ENCODE data around the gene CA5A. TPM values are rescaled to one million over a fixed set of nuclear protein-coding genes. Genes with fewer than 3 reads are reported as not detected.

The CA5A gene
- total and polyA plus RNA-seq, 9 of the 15 experiments (the other 6 are each of a cell fraction or from before 2014, with no cell fraction given), result not detected

DNA sequence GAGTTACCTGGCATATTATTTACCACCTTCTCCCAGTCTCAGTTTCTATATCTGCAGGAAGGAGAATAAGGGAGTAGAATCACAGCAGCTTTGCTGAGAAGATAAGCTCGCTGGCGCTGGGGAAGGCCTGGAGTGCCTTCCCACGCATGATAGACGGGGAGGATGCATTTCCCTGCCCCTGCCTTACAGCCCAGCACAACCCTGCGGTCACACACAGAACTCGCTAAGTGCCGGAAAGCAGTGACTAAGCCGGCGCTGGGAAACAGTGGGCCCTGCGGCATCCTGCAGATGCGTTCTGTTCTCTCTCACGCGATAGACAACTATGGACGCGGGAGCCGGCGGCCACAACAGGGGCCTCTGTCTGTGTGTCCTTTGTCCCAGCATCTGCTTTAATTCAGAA, 4.8 kb downstream of the CA5A start:
- no peak overlapping the region for H3K4me3 ChIP-seq
- no peaks in the 10 kb centered on the region for H3K9me1 ChIP-seq (ENCODE audit: control insufficient read depth, insufficient read depth, low read length)
- ChIA-PET CTCF (ENCODE audit: low intra/inter-chr PET ratio) (interaction anchor here (0.8 kb wide), 1 partner anchor 505 kb away, joined by 4 read pairs; no protein-coding TSS in a partner anchor), POLR2A (no interaction called here)
- peaks cover 17 to 51% of the 10 kb centered on the region in 2 experiments for H3K27me3 ChIP-seq (ENCODE audit: control insufficient read depth in 2 of 2, insufficient read depth in 2 of 2, low read length in 2 of 2)
- intact Hi-C loops (cut with micrococcal nuclease) (no loop called here), in situ Hi-C loops (cut with MboI) (no loop called here)
- H3K36me3 ChIP-seq (ENCODE audit: control insufficient read depth, insufficient read depth, low read length), result no peaks in the 10 kb centered on the region
- no peak overlapping the region; the same call in 1 of the 2 replicates for H3K4me2 ChIP-seq (ENCODE audit: insufficient read depth, low read length)
- no peaks in the 10 kb centered on the region for H3K9me3 ChIP-seq (replicated peaks; ENCODE audit: control insufficient read depth, insufficient read depth, low read depth, low read length)
- ATAC-seq, result peak; percentile 88
- H3K79me2 ChIP-seq (ENCODE audit: control insufficient read depth, insufficient read depth, low read length), result no peaks in the 10 kb centered on the region
- peaks cover 0 to 7% of the 10 kb centered on the region in 2 experiments; a peak in 2 of 5 replicates for H3K4me1 ChIP-seq (replicated peaks in 1 of 2; ENCODE audit: control insufficient read depth in 2 of 2, insufficient read depth in 2 of 2, low read length in 2 of 2)
- peak; percentile 63 to 77 (median 71) for DNase-seq (ENCODE audit: extremely low read depth in 1 of 4, low spot score in 3 of 4)
- H3K9ac ChIP-seq (ENCODE audit: insufficient read depth in 1 of 2, low read depth in 2 of 2, low read length in 2 of 2), result peak overlapping the region in 1 of 2 experiments; percentile 71; a peak in 1 of 4 replicates
- 1% methylated on average over 17 of the region's 17 CpGs for WGBS (ENCODE audit: insufficient coverage, low coverage, missing lambda C conversion rate)
- H2AFZ ChIP-seq (ENCODE audit: low read depth, low read length), result no peak overlapping the region
- no peak overlapping the region for H3K27ac ChIP-seq (ENCODE audit: extremely low read depth, low read depth, low read length)
- BruUV-seq (replicated peaks), result no TSS peak
- peaks cover 4% of the 10 kb centered on the region; the same call in 1 of the 2 replicates for H4K20me1 ChIP-seq (replicated peaks; ENCODE audit: control insufficient read depth, insufficient read depth, low read length)
- FAIRE-seq, result peak; percentile 65
- TF ChIP-seq RBBP5 (IDR thresholded peaks at IDR 0.05; ENCODE audit: borderline replicate concordance, insufficient read depth, low read length, poor library complexity, severe bottlenecking) (no peak), SLC30A9 (CRISPR knock-in tag; IDR thresholded peaks at IDR 0.05) (no peak), ATF7 (IDR thresholded peaks at IDR 0.05) (0 out of 2 replicates have a peak, but pooled peaks have one; percentile 13), HNRNPLL (IDR thresholded peaks at IDR 0.05; ENCODE audit: low read depth, low read length, poor library complexity, severe bottlenecking) (no peak), EHMT2 (IDR thresholded peaks at IDR 0.05) (no peak), POLR3G (IDR thresholded peaks at IDR 0.05; ENCODE audit: extremely low read depth, insufficient read length, insufficient replicate concordance) (no peak), RBM14 (IDR thresholded peaks at IDR 0.05; ENCODE audit: borderline replicate concordance, insufficient read depth, low read depth, low read length) (no peak), PRDM10 (IDR thresholded peaks at IDR 0.05; ENCODE audit: partially characterized antibody) (no peak), NR4A1 (CRISPR knock-in tag; IDR thresholded peaks at IDR 0.05) (no peak), NR4A1 (tag; IDR thresholded peaks at IDR 0.05) (no peak), SRSF3 (IDR thresholded peaks at IDR 0.05; ENCODE audit: insufficient read depth, low read length) (no peak), ZEB2 (IDR thresholded peaks at IDR 0.05) (peak; percentile 53), NCOR1 (IDR thresholded peaks at IDR 0.05) (no peak; the same call in 1 of the 2 replicates), ZNF740 (CRISPR knock-in tag; IDR thresholded peaks at IDR 0.05) (no peak), ZNF740 (tag; IDR thresholded peaks at IDR 0.05) (no peak), ZNF253 (CRISPR knock-in tag; conservative IDR thresholded peaks at IDR 0.05) (no peak)
- TF ChIP-seq, protein P1, sequence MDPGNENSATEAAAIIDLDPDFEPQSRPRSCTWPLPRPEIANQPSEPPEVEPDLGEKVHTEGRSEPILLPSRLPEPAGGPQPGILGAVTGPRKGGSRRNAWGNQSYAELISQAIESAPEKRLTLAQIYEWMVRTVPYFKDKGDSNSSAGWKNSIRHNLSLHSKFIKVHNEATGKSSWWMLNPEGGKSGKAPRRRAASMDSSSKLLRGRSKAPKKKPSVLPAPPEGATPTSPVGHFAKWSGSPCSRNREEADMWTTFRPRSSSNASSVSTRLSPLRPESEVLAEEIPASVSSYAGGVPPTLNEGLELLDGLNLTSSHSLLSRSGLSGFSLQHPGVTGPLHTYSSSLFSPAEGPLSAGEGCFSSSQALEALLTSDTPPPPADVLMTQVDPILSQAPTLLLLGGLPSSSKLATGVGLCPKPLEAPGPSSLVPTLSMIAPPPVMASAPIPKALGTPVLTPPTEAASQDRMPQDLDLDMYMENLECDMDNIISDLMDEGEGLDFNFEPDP (CRISPR knock-in tag; IDR thresholded peaks at IDR 0.05), result no peak

Measured in K562 (cell line).